Measurements from ENCODE around the gene ZNF391. TPM values are rescaled to one million over a fixed set of nuclear protein-coding genes. Genes with fewer than 3 reads are reported as not detected.

The ZNF391 gene
- total RNA-seq, 1 donor, result 0.43 TPM

GRCh38 chr6:27400877-27401642 lies 12.5 kb downstream of the ZNF391 start:
- no peak for DNase-seq (ENCODE audit: low read depth)
- H3K4me3 ChIP-seq (ENCODE audit: low read depth, low read length), result no peak overlapping the region
- TF ChIP-seq CTCF (IDR thresholded peaks at IDR 0.05; ENCODE audit: insufficient read depth, low read depth, low read length), result no peak

GRCh38 chr6:27406085-27406484 lies 17.5 kb downstream of the ZNF391 start:
- no peak overlapping the region for H3K4me3 ChIP-seq (ENCODE audit: low read depth, low read length)
- DNase-seq (ENCODE audit: low read depth), result no peak
- no peak for TF ChIP-seq CTCF (IDR thresholded peaks at IDR 0.05; ENCODE audit: insufficient read depth, low read depth, low read length)

GRCh38 chr6:27407153-27407814 lies 18.7 kb downstream of the ZNF391 start:
- no peak for DNase-seq (ENCODE audit: low read depth)
- no peak for TF ChIP-seq CTCF (IDR thresholded peaks at IDR 0.05; ENCODE audit: insufficient read depth, low read depth, low read length)
- H3K4me3 ChIP-seq (ENCODE audit: low read depth, low read length), result no peak overlapping the region

- H3K4me3 ChIP-seq (ENCODE audit: low read depth, low read length), result no peak overlapping the region
- no peak for DNase-seq (ENCODE audit: low read depth)
- TF ChIP-seq CTCF (IDR thresholded peaks at IDR 0.05; ENCODE audit: insufficient read depth, low read depth, low read length), result no peak
Observed at GRCh38 chr6:27414300-27414699, 25.7 kb downstream of the ZNF391 start.

GRCh38 chr6:27414996-27415395 lies 26.4 kb downstream of the ZNF391 start:
- no peak for TF ChIP-seq CTCF (IDR thresholded peaks at IDR 0.05; ENCODE audit: insufficient read depth, low read depth, low read length)
- DNase-seq (ENCODE audit: low read depth), result no peak
- H3K4me3 ChIP-seq (ENCODE audit: low read depth, low read length), result no peak overlapping the region

- TF ChIP-seq CTCF (IDR thresholded peaks at IDR 0.05; ENCODE audit: insufficient read depth, low read depth, low read length), result no peak
- no peak overlapping the region for H3K4me3 ChIP-seq (ENCODE audit: low read depth, low read length)
- DNase-seq (ENCODE audit: low read depth), result no peak
Observed at GRCh38 chr6:27415898-27416297, 27.3 kb downstream of the ZNF391 start.

Data from fibroblast of villous mesenchyme (primary cell).